Endodermal cell (in vitro differentiated cells): ENCODE measurements around the gene ANO7. TPM values are rescaled to one million over a fixed set of nuclear protein-coding genes. Genes with fewer than 3 reads are reported as not detected.

Experiments
- DNase-seq: peaks from one replicate; pipeline ENCODE4 v3.0.0-alpha.2; 2017
- H3K27ac ChIP-seq: 2 replicates; pipeline ENCODE4 v1.5.1; 2013; ENCODE audit warnings: mild to moderate bottlenecking, low read depth, low read length, moderate library complexity
- H3K27me3 ChIP-seq: 2 replicates; pipeline ENCODE4 v1.6.1; 2013; ENCODE audit warnings: mild to moderate bottlenecking, low read length, moderate library complexity; ENCODE audit not compliant: insufficient read depth, control insufficient read depth, poor library complexity, severe bottlenecking
- H3K36me3 ChIP-seq: 2 replicates; pipeline ENCODE4 v1.7.0; 2013; ENCODE audit warnings: mild to moderate bottlenecking, low read length, moderate library complexity; ENCODE audit not compliant: control insufficient read depth, insufficient read depth
- H3K4me1 ChIP-seq: one replicate; pipeline ENCODE4 v1.7.0; 2013; ENCODE audit warnings: low read length; ENCODE audit not compliant: control insufficient read depth, insufficient read depth
- H3K4me3 ChIP-seq: 2 replicates; pipeline ENCODE4 v1.5.1; 2013; ENCODE audit warnings: mild to moderate bottlenecking, low read length, moderate library complexity
- H3K9ac ChIP-seq: 2 replicates; pipeline ENCODE4 v1.6.1; 2013; ENCODE audit warnings: mild to moderate bottlenecking, low read length, moderate library complexity; ENCODE audit not compliant: poor library complexity, severe bottlenecking; ENCODE audit errors: extremely low read depth
- H3K9me3 ChIP-seq: 2 replicates; pipeline ENCODE4 v1.6.1; 2013; ENCODE audit warnings: mild to moderate bottlenecking, low read length, moderate library complexity; ENCODE audit not compliant: control insufficient read depth
- H3K27ac Mint-ChIP-seq: 2 replicates; pipeline ENCODE4 v1.8.0; 2020; ENCODE audit warnings: mixed read lengths
- H3K27me3 Mint-ChIP-seq: 2 replicates; pipeline ENCODE4 v1.8.0; 2021; ENCODE audit warnings: mild to moderate bottlenecking, mixed read lengths; ENCODE audit not compliant: insufficient read depth
- H3K36me3 Mint-ChIP-seq: 2 replicates; pipeline ENCODE4 v1.8.0; 2020; ENCODE audit warnings: low read depth, mixed read lengths
- H3K4me1 Mint-ChIP-seq: 2 replicates; pipeline ENCODE4 v1.8.0; 2020; ENCODE audit warnings: mixed read lengths
- H3K4me3 Mint-ChIP-seq: 2 replicates; pipeline ENCODE4 v1.8.0; 2020; ENCODE audit warnings: mild to moderate bottlenecking, moderate library complexity, mixed read lengths
- H3K9me3 Mint-ChIP-seq: 2 replicates; pipeline ENCODE4 v1.8.0; 2020; ENCODE audit warnings: mild to moderate bottlenecking, mixed read lengths
- WGBS, 2 experiments: methylation state at CpG; one replicate each; pipeline versions ENCODE4 v1.1.5 to v1.1.7; 2013; ENCODE audit warnings: missing lambda C conversion rate in 2 of 2, mixed read lengths in 1 of 2; ENCODE audit not compliant: insufficient coverage in 1 of 2, insufficient read length in 1 of 2; 5-methylcytosine and 5-hydroxymethylcytosine counted together
- total RNA-seq, 2 donors: library from RNA; stranded (reverse); fragmentation: NEBNext Ultra II Directional in 1 of 2; extraction: Animal tissue kit (Norgen Biotek cat#: 25700) in 1 of 2; gene quantifications; 2 replicates in 1 of 2; 3 replicates in 1 of 2; pipeline ENCODE4 v1.2.1, GENCODE V29; 2021
- TF ChIP-seq, protein P1 (sequence below): fragments of 200-600 bp; sonication (generic); conservative IDR thresholded peaks from 2 replicates; pipeline ENCODE4 v1.5.0; 2021; ENCODE audit warnings: antibody characterized with exemption, mild to moderate bottlenecking

The ANO7 gene
- total RNA-seq, 2 donors from 2014 or later, result 8.1 to 8.5 TPM

DNA sequence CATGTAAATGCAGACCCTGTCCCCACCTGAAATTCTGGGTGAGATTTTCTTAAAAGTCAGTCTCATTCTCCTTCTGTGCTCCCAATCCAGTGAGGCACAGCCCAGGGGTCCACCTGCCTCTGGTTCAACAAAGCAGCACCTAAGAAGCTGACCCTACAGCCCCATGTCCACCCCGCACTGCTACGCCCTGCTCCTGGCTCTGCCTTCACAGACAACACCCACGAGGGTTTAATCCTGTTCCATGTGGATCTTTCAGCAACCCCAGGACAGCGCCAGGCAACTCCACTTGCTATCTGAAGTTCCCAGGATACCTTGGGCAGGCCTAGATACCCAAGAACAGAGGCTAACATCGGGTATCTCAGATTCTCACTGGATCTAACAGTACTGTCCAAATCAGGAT lies 82.1 kb downstream of the ANO7 start:
- 92 to 98% methylated on average over 4 to 5 of the region's 5 CpGs for whole genome bisulfite sequencing, 2 experiments
- H3K4me3 Mint-ChIP-seq, result peak overlapping the region; percentile 78
- Histone ChIP-seq H3K9ac (no peak overlapping the region), H3K9me3 (peaks cover under 1% of the 10 kb centered on the region), H3K4me3 (peak overlapping the region; percentile 84), H3K27ac (no peak overlapping the region), H3K4me1 (peaks cover 9% of the 10 kb centered on the region), H3K27me3 (no peaks in the 10 kb centered on the region), H3K36me3 (peaks cover 37% of the 10 kb centered on the region)
- no peak for DNase-seq
- H3K36me3 Mint-ChIP-seq, result peaks cover 30% of the 10 kb centered on the region
- H3K27ac Mint-ChIP-seq, result peak overlapping the region; percentile 4
- H3K4me1 Mint-ChIP-seq, result peaks cover 19% of the 10 kb centered on the region
- no peaks in the 10 kb centered on the region for H3K27me3 Mint-ChIP-seq
- H3K9me3 Mint-ChIP-seq, result no peaks in the 10 kb centered on the region
- TF ChIP-seq, protein P1, sequence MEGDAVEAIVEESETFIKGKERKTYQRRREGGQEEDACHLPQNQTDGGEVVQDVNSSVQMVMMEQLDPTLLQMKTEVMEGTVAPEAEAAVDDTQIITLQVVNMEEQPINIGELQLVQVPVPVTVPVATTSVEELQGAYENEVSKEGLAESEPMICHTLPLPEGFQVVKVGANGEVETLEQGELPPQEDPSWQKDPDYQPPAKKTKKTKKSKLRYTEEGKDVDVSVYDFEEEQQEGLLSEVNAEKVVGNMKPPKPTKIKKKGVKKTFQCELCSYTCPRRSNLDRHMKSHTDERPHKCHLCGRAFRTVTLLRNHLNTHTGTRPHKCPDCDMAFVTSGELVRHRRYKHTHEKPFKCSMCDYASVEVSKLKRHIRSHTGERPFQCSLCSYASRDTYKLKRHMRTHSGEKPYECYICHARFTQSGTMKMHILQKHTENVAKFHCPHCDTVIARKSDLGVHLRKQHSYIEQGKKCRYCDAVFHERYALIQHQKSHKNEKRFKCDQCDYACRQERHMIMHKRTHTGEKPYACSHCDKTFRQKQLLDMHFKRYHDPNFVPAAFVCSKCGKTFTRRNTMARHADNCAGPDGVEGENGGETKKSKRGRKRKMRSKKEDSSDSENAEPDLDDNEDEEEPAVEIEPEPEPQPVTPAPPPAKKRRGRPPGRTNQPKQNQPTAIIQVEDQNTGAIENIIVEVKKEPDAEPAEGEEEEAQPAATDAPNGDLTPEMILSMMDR, result no peak

DNA sequence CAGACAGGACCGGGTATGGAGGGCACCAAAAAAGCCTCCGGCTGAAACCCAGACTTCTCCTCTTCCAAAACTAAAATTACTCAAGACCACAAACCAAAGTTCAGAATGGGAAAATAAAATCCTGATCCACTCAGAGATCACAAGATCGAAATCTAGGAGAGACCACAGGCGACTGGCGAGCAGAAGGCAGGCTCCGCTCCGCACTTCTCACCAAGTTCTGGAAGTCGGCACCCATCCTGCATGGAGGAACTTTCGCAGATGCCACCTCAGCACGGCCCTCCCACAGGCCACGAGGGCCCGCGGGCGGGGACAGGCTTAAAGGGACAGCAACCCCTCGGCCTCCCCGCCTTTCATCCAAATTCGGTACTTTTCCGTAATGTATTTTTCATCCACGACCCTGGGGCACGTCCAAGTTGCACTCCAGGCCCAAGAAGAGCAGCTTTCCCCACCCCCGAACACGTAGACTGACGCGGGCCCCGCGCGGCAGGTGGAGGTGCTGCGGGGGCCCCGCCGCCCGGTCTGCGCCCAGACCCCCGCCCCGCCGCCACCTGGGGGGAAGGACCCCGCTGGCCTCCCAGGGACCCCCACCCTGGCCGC lies 83.3 kb downstream of the ANO7 start:
- H3K36me3 ChIP-seq, result peaks cover 25% of the 10 kb centered on the region
- 15 to 31% methylated on average over 19 to 37 of the region's 37 CpGs for WGBS, 2 experiments
- H3K4me3 Mint-ChIP-seq, result peak overlapping the region; percentile 78
- no peaks in the 10 kb centered on the region for H3K27me3 ChIP-seq
- peaks cover 9% of the 10 kb centered on the region for H3K4me1 ChIP-seq
- peaks cover 19% of the 10 kb centered on the region for H3K4me1 Mint-ChIP-seq
- peak; percentile 74 for DNase-seq
- peak overlapping the region; percentile 84 for H3K4me3 ChIP-seq
- H3K27ac ChIP-seq, result no peak overlapping the region
- peaks cover 21% of the 10 kb centered on the region for H3K36me3 Mint-ChIP-seq
- H3K9ac ChIP-seq, result peak overlapping the region; percentile 79
- H3K27ac Mint-ChIP-seq, result peak overlapping the region; percentile 77
- H3K9me3 ChIP-seq, result peaks cover 11% of the 10 kb centered on the region
- no peaks in the 10 kb centered on the region for H3K27me3 Mint-ChIP-seq
- TF ChIP-seq, protein P1, result no peak
- no peaks in the 10 kb centered on the region for H3K9me3 Mint-ChIP-seq

DNA sequence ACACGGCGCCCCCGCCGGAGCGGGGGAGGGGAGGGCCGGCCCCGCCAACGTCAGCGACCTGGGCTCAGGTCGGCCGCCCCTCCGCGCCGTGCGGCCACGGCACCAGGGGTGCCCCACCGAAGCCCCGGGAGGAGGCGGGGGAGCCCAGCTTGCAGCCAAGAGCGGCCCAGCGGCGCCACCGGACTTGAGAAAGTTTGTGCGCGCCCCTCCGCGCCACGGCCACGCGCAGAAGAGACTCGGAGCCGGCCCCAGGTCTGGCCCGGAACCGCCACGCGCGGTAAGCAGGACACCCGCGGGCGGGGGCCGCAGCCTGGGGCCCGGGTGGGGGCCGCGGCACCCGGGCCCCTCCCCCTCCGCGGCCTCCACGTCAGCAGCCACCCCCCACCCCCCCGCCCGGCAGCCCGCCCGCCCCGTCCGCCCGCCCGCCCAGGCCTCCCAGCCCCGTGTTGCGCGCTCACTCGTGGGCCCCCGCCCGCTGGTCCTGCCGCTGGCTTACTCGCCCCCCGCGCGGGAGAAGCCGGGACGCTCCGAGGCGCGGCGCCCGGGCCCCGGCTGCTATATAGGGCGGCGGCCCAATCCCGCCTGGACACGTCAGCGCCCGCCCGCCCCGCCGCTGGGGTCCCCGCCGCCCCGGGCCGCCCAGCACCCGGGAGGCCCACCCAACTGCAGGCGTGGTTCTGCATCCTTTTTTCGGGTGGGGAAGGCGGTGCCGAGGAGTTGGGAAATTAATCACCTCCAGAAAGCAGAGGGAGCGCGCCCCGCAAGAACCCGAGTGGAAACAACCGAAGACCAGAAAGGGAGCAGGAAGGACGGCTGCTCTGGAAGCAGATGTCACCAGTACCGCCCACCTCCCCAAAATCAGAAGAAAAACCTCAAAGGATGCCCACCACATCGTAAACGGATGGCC lies 84.1 kb downstream of the ANO7 start:
- 2 to 5% methylated on average over 17 to 91 of the region's 102 CpGs for WGBS, 2 experiments
- no peaks in the 10 kb centered on the region for H3K27me3 ChIP-seq
- no peak overlapping the region for H3K27ac ChIP-seq
- peak overlapping the region; percentile 84 for H3K27ac Mint-ChIP-seq
- peaks cover 19% of the 10 kb centered on the region for H3K4me1 Mint-ChIP-seq
- H3K27me3 Mint-ChIP-seq, result no peaks in the 10 kb centered on the region
- peaks cover 18% of the 10 kb centered on the region for H3K36me3 ChIP-seq
- peaks cover 18% of the 10 kb centered on the region for H3K36me3 Mint-ChIP-seq
- peak overlapping the region; percentile 78 for H3K4me3 Mint-ChIP-seq
- no peaks in the 10 kb centered on the region for H3K9me3 Mint-ChIP-seq
- DNase-seq, result peak; percentile 80
- H3K4me1 ChIP-seq, result peaks cover 9% of the 10 kb centered on the region
- H3K4me3 ChIP-seq, result peak overlapping the region; percentile 84
- H3K9ac ChIP-seq, result peak overlapping the region; percentile 79
- TF ChIP-seq, protein P1, result no peak
- H3K9me3 ChIP-seq, result peaks cover 11% of the 10 kb centered on the region
